OCI-LY7 (cell line): Measurements from ENCODE around the gene COL8A1. TPM values are rescaled to one million over a fixed set of nuclear protein-coding genes. Genes with fewer than 3 reads are reported as not detected.

ENCODE experiments used
- BruUV-seq: library from RNA; stranded (reverse); fragments of 400-500 nt; replicated peaks from 2 replicates; lab custom pipeline; 2021; lab: Mats Ljungman, UMichigan
- CTCF ChIA-PET: fragments of 300-600 bp; sonication (Branson Sonifier 250); formaldehyde crosslinking; loops from one replicate; lab custom pipeline; 2022; ENCODE audit warnings: antibody characterized with exemption; ENCODE audit not compliant: unreplicated experiment; lab: Charles Lee
- POLR2A ChIA-PET: fragments of 300-600 bp; sonication (Branson Sonifier 250); formaldehyde crosslinking; loops from one replicate; lab custom pipeline; 2022; ENCODE audit warnings: antibody characterized with exemption; lab: Charles Lee
- DNase-seq: peaks from one replicate; pipeline ENCODE4 v3.0.0-alpha.2; 2015; ENCODE audit warnings: low spot score
- H2AFZ ChIP-seq: fragments of 200-600 bp; sonication (generic), shearing (Covaris generic); 2 replicates; pipeline ENCODE4 v1.6.1; 2014; ENCODE audit warnings: mild to moderate bottlenecking, antibody characterized with exemption, low read length, moderate library complexity
- H3K27ac ChIP-seq: fragments of 200-600 bp; sonication (generic); 2 replicates; pipeline ENCODE4 v1.5.1; 2014; ENCODE audit warnings: mixed run types, low read depth, mild to moderate bottlenecking, moderate library complexity, low read length, inconsistent platforms; ENCODE audit not compliant: poor library complexity, severe bottlenecking
- H3K36me3 ChIP-seq: fragments of 200-600 bp; sonication (generic); 2 replicates; pipeline ENCODE4 v1.6.1; 2014; ENCODE audit warnings: mild to moderate bottlenecking, antibody characterized with exemption, low read length, moderate library complexity, mixed read lengths; ENCODE audit not compliant: insufficient read depth
- H3K4me1 ChIP-seq: fragments of 200-600 bp; sonication (generic); 2 replicates; pipeline ENCODE4 v1.5.1; 2014; ENCODE audit warnings: mild to moderate bottlenecking, low read length; ENCODE audit not compliant: insufficient read depth, poor library complexity, severe bottlenecking
- H3K4me2 ChIP-seq: fragments of 200-600 bp; sonication (generic); 2 replicates; pipeline ENCODE4 v1.6.1; 2014; ENCODE audit warnings: mild to moderate bottlenecking, low read length
- H3K4me3 ChIP-seq: fragments of 200-600 bp; sonication (generic); 2 replicates; pipeline ENCODE4 v1.5.1; 2014; ENCODE audit warnings: mild to moderate bottlenecking, low read depth, low read length; ENCODE audit not compliant: poor library complexity, severe bottlenecking
- H3K79me2 ChIP-seq: fragments of 200-600 bp; sonication (generic); 2 replicates; pipeline ENCODE4 v1.6.1; 2016; ENCODE audit warnings: low read depth, mild to moderate bottlenecking, low read length, moderate library complexity, mixed read lengths; ENCODE audit not compliant: insufficient read depth
- H3K9me2 ChIP-seq: fragments of 200-600 bp; sonication (generic); 2 replicates; pipeline ENCODE4 v1.6.1; 2016; ENCODE audit warnings: mild to moderate bottlenecking, low read length, mixed read lengths; ENCODE audit not compliant: insufficient read depth
- H3K9me3 ChIP-seq: fragments of 200-600 bp; sonication (generic); 2 replicates; pipeline ENCODE4 v1.6.1; 2014; ENCODE audit warnings: mild to moderate bottlenecking, mixed run types, low read length, mixed read lengths
- H4K20me1 ChIP-seq: fragments of 200-600 bp; sonication (generic); 2 replicates; pipeline ENCODE4 v1.6.1; 2014; ENCODE audit warnings: mild to moderate bottlenecking, antibody characterized with exemption, low read length, moderate library complexity, mixed read lengths; ENCODE audit not compliant: insufficient read depth
- EZH2phosphoT487 ChIP-seq: fragments of 200-600 bp; sonication (generic); IDR thresholded peaks from 2 replicates; pipeline ENCODE4 v1.6.1; 2018; ENCODE audit warnings: low read depth, borderline replicate concordance, mild to moderate bottlenecking, mixed run types, antibody characterized with exemption, low read length, moderate library complexity, mixed read lengths
- intact Hi-C: fragments of 100-400 bp; cut with micrococcal nuclease; formaldehyde crosslinking; loops from one replicate; pipeline ENCODE4 v1.10.0; 2022; ENCODE audit not compliant: unreplicated experiment
- total RNA-seq, 2 experiments: library from RNA; depleted of rRNA in 1 of 2; stranded (reverse); fragments of >200 nt in 1 of 2; shearing (Covaris generic) in 1 of 2; gene quantifications; 2 replicates each; pipeline ENCODE4 v1.2.3, GENCODE V29; 2014 to 2022
- TF ChIP-seq, protein P1 (sequence below): fragments of 200-600 bp; sonication (generic); conservative IDR thresholded peaks from 2 replicates; pipeline ENCODE4 v1.5.1; 2014; ENCODE audit warnings: mild to moderate bottlenecking, antibody characterized with exemption, low read length, moderate library complexity, mixed read lengths

Gene COL8A1
- total RNA-seq, 2 experiments from 2014 or later = 0.10 TPM; not detected in 1

DNA sequence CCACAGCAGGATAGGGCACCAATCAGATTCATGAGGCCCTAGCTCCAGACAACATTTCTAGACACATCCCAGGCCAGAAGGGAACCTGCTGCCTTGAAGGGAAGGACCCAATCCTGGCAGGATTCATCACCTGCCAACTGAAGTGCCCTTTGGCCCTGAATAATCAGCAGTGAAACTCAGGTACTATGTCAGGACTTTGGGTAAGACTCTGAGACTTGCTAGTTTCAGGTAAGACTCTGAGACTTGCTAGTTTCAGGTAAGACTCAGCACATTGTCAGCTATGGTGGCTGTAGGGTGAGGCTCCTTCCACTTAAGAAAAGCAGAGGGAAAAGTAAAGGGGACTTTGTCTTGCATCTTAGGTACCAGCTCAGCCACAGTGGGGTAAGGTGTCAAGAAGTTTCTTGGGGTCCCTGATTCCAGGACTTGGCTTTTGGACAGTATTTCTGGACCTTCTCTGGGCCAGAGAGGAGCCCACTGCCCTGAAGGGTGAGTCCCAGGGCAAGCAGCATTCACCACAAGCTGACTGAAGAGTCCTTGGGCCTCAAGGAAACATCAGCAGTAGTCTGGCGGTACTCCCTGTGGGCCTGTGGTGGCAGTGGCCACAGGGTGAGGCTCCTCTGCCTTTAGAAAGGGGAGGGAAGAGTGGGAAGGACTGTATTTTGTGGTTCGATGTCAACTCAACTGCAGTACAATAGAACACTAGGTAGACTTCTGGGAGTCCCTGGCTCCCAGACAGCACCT is 13.7 kb upstream of the COL8A1 start:
- no peak overlapping the region for H3K4me3 ChIP-seq
- intact Hi-C loops = no loop called here
- H3K9me2 ChIP-seq = no peaks in the 10 kb centered on the region
- no peaks in the 10 kb centered on the region for H3K36me3 ChIP-seq
- no peak overlapping the region for H3K27ac ChIP-seq
- no peak for DNase-seq
- TF ChIP-seq, protein P1, sequence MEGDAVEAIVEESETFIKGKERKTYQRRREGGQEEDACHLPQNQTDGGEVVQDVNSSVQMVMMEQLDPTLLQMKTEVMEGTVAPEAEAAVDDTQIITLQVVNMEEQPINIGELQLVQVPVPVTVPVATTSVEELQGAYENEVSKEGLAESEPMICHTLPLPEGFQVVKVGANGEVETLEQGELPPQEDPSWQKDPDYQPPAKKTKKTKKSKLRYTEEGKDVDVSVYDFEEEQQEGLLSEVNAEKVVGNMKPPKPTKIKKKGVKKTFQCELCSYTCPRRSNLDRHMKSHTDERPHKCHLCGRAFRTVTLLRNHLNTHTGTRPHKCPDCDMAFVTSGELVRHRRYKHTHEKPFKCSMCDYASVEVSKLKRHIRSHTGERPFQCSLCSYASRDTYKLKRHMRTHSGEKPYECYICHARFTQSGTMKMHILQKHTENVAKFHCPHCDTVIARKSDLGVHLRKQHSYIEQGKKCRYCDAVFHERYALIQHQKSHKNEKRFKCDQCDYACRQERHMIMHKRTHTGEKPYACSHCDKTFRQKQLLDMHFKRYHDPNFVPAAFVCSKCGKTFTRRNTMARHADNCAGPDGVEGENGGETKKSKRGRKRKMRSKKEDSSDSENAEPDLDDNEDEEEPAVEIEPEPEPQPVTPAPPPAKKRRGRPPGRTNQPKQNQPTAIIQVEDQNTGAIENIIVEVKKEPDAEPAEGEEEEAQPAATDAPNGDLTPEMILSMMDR = no peak
- TF ChIP-seq EZH2phosphoT487 = no peak
- H3K4me2 ChIP-seq = no peak overlapping the region
- POLR2A ChIA-PET = interaction anchor here (0.6 kb wide), 1 partner anchor 1538 kb away, joined by 3 read pairs; no protein-coding TSS in a partner anchor
- CTCF ChIA-PET = no interaction called here
- H4K20me1 ChIP-seq = no peaks in the 10 kb centered on the region
- no TSS peak for BruUV-seq
- no peak overlapping the region for H2AFZ ChIP-seq
- H3K79me2 ChIP-seq = no peaks in the 10 kb centered on the region
- no peaks in the 10 kb centered on the region for H3K4me1 ChIP-seq
- H3K9me3 ChIP-seq = no peaks in the 10 kb centered on the region

DNA sequence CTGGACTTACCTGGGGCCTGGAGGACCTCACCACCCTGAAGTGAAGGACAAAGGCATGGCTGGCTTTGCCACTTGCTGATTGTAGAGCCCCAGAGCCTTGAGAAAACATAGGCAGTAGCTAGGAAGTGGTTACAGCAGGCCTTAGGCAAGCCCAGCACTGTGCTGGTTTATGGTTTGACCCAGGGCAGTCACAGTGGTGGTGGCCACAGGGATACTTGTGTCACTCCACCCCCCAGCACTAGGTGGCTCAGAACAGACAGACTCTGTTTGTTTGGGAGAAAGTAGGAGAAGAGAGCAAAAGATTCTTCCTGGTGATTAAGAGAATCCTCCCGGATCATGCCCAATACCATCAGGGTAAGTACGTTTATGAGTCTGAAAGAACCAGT is 13.2 kb upstream of the COL8A1 start:
- Histone ChIP-seq H3K4me3 (no peak overlapping the region), H3K9me3 (no peaks in the 10 kb centered on the region), H3K36me3 (no peaks in the 10 kb centered on the region), H3K9me2 (no peaks in the 10 kb centered on the region), H3K79me2 (no peaks in the 10 kb centered on the region), H4K20me1 (no peaks in the 10 kb centered on the region), H3K4me2 (no peak overlapping the region), H3K4me1 (no peaks in the 10 kb centered on the region), H2AFZ (no peak overlapping the region), H3K27ac (no peak overlapping the region)
- TF ChIP-seq, protein P1 = no peak
- no peak for TF ChIP-seq EZH2phosphoT487
- ChIA-PET CTCF (no interaction called here), POLR2A (interaction anchor here (0.6 kb wide), 1 partner anchor 1539 kb away, joined by 3 read pairs; no protein-coding TSS in a partner anchor)
- no peak for DNase-seq
- BruUV-seq = no TSS peak
- intact Hi-C loops = no loop called here
